Right lung (tissue), 5 donors: ENCODE data around the gene ANAPC16. TPM values are rescaled to one million over a fixed set of nuclear protein-coding genes. Genes with fewer than 3 reads are reported as not detected.
"Not testable (repeated sequence)": the region's sequence is repeated elsewhere in the genome, so short reads cannot be mapped to it uniquely, and the experiment has no call there.

Experiments
- DNase-seq, 2 donors: peaks; one replicate each; pipeline ENCODE4 v3.0.0-alpha.2; 2013
- polyA plus RNA-seq, 5 donors: library from polyadenylated mRNA; unstranded; fragments of 120-200 nt; gene quantifications; one replicate each; pipeline versions ENCODE4 v1.2.1 to v1.2.3, GENCODE V29; 2013; ENCODE audit warnings: inconsistent platforms in 1 of 5, low replicate concordance in 1 of 5; ENCODE audit not compliant: insufficient read length in 5 of 5, insufficient read depth in 1 of 5

ANAPC16 gene
- polyA plus RNA-seq, 5 donors, result 151 to 169 (median 155) TPM

DNA sequence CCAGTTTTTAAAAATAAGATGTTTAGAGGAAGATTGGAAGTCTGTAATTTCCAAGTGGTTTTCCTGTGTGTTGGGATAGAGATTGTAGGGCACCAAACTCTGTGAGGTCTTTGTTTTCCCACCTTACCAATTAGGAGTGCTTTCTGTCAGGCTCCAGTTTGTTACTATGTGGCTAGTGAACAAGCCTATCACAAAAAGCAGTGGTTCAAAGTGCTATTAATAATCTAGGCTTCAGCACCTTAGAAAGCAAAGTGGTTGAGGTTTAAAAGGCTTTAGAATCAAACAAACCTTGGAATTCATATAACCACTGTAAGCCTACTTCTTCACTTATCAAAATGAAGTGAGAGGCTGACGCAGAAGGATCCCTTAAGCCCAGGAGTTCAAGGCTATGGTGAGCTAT lies 11.1 kb upstream of the ANAPC16 start:
- DNase-seq, result no peak

DNA sequence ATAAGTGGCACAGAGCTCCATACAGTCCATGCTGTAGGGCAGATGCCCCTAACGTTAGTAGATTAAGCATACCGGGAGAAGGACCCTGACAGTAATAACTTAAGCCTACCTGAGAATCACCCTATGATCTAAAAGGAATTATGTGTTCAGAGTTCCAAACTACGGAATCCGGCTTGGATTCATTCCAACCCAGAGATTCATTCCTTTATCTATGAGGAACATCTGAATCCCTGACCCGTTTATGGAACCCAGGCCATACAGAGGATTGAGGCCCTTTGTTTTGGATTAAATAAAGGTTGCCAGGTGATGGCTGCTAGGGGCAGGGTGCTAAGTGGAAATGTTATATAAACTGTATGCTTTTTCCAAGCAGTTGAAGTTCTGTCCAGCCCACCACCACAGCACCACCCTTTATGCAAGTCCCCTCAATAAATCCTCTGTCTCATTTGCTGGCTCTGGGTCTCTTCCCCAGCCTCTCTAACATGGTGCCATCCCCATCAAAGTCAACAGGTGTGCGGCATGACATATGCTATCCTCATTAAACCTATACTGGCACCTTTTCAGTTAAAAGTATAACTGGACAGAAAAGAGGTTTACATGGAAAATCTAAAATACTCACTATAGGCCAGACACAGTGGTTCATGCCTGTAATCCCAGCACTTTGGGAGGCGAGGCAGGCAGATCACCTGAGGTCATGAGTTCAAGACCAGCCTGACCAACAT lies 9.1 kb upstream of the ANAPC16 start:
- DNase-seq, result no peak

DNA sequence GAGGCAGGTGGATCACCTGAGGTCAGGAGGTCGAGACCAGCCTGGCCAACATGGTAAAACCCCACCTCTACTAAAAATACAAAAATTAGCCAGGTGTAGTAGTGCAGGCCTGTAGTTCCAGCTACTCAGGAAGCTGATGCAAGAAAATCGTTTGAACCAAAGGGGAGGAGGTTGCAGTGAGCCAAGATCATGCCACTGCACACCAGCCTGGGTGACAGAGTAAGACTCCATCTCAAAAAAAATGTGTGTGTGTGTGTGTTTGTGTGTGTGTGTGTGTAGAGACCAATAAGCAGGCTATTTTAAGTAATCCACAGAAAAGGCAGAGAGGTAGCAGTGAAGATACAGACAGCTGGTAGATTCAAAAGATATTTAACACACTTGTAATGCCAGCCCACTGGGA lies 7.3 kb upstream of the ANAPC16 start:
- not testable (repeated sequence) for DNase-seq

DNA sequence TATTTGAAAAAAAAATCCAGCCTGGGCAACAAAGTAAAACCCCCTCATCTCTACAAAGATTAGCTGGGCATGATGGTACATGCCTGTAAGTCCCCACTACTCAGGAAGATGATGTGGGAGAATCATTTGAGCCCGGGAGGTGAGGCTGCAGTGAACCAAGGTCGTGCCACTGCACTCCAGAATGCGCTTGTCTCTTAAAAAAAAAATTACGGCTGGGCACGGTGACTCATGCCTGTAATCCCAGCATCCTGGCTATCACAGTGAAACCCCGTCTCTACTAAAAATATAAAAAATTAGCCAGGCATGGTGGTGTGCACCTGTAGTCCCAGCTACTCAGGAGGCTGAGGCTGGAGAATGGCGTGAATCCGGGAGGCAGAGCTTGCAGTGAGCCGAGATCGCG lies 4.4 kb upstream of the ANAPC16 start:
- DNase-seq, result not testable (repeated sequence)

DNA sequence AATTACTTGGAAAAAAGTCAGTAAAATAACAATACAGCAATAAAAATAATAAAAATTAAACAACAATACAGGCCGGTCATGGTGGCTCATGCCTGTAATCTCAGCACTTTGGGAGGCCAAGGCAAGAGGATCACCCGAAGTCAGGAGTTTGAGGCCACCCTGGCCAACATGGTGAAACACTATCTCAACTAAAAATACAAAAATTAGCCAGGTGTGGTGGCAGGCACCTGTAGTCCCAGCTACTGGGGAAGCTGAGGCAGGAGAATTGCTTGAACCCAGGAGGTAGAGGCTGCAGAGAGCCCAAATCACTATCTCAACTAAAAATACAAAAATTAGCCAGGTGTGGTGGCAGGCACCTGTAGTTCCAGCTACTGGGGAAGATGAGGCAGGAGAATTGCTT lies 4.0 kb upstream of the ANAPC16 start:
- DNase-seq, result not testable (repeated sequence)

DNA sequence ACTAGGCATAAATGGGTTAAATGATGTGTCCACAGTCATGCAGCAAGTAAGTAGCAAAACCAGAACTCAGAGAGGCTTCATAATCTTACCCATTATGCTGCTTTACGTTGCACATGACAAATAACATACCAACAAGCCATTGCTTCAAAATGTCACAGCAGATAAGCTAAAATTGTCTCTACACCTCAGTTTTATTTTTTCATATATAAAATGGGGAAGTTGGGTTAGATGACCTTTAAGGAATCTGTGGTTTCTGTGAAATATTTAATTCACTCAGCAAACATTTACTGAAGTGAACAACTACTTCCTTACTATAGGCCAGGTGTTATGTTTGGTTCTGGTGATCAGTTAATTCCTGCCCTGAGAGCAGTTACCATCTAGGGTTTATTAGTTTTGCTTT lies 2.5 kb downstream of the ANAPC16 start:
- DNase-seq, result no peak

DNA sequence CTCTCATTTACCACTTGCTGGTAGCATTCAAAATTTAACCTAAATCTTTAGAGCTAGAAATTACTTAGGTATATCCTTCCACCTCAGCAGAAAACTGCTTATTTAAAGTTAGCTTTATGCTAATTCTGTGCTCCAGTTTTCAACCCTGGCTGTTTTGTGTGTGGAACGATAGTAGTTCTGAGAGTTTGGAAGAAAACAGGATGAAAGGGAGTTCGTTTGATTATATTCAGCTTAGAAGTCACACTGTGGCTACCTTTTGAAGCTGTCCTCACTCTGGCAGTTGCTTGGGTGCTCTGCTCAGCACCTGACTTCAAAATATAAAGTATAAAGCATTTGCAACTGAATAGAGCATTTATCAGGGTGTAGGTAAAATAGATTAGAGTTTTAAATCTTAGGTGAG lies 2.9 kb downstream of the ANAPC16 start:
- DNase-seq, result no peak

DNA sequence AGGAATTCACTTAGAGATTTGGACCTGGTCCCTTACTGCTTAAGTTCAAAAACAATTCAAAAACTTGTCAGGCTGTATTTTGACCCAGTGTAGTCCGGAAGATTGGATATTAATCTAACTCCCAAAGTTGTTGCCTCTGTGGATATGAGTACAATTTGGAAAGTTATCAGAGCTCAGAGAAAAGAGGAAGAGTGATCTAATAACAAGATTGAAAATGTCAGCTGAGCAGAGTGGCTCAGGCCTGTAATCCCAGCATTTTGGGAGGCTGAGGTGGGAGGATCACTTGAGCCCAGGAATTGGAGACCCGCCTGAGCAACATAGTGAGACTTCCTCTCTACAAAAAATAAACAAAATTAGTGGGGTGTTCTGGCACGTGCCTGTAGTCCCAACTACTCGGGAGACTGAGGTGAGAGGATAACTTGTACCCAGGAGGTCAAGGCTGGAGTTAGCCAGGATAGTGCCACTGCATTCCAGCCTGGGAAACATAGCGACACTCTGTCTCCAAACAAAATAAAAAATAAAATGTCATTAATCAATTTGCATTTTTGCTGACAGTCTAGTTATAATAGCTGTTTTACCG lies 3.5 kb downstream of the ANAPC16 start:
- no peak for DNase-seq

DNA sequence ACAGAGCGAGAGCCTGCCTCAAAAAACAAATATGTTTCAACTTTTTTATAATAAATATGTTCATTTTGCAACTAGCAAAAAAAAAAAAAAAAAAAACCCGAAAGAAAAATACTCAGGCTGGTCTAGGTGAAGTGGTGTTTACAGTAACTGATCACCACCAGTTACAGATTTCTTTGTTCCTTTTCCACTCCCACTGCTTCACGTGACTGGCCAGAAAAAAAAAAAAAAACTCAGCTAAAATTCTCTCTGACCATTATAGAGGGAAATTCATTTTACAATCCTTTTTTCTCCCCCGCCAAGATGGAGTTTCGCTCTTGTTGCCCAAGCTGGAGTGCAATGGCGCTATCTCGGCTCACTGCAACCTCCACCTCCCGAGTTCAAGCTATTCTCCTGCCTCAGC lies 4.8 kb downstream of the ANAPC16 start:
- DNase-seq, result no peak

DNA sequence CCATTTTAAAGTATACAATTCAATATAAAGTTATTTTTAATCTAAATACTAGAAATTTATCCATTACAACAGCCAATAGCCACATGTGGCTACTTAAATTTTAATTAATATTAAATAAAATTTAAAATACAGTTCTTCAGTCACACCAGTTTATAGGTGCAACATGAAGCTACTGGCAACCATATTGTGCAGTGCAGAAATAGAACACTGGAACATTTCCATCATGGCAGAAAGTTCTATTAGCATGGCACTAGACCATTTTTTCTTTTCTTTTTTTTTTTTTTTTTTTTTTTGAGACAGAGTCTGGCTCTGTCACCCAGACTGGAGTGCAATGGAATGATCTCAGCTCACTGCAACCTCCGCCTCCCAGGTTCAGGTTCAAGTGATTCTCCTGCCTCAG lies 5.5 kb downstream of the ANAPC16 start:
- no peak for DNase-seq

DNA sequence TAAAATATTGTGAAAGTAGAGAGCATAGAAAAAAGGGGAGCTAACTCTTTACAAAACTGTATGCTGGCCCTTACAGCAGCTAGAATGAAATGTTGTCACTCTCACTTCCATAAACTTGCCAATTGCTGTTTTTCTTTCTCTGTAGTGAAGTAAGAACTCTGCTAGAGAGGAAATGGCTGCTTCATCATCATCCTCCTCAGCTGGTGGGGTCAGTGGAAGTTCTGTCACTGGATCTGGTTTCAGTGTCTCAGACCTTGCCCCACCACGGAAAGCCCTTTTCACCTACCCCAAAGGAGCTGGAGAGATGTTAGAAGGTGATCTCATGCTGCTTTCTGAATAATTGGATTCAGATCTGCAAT lies 7.9 kb downstream of the ANAPC16 start:
- no peak for DNase-seq

DNA sequence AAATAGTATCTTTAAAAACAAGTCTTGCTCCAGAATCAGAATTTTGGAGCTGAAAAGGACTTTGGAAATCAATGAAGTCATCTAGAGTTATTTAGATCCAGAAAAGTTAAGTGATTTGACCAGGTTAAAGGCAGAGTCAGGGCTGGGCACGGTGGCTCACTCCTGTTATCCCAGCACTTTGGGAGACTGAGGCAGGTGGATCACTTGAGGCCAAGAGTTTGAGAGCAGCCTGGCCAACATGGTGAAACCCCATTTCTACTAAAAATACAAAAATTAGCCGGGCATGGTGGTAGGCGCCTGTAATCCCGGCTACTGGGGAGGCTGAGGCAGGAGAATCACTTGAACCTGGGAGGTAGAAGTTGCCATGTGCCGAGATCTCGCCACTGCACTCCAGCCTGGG lies 8.4 kb downstream of the ANAPC16 start:
- DNase-seq, result not testable (repeated sequence)

DNA sequence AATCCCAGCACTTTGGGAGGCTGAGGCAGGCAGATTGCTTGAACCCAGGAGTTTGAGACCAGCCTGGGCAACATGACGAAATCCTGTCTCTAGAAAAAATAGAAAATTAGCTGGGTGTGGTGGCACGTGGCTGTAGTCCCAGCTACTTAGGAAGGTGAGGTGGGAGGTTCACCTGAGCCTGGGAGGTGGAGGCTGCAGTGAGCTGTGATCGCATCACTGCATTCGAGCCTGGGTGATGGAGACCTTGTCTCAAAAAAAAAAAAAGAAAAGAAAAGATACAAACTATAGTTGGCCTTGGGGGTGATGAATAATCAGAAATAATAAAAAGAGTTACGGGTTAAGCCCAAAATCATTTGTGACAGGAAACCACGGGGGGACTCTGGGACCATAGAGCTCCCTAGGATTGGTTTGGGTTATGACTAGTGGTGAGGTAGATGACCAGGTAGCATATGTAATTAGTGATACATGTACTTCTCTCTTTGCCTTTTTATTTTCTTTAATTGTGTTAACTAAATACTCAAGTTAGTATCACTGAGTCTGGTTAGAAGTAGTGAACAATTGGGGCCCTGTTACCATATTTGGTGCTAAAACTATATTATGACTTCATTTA lies 10.7 kb downstream of the ANAPC16 start:
- DNase-seq, result no peak

DNA sequence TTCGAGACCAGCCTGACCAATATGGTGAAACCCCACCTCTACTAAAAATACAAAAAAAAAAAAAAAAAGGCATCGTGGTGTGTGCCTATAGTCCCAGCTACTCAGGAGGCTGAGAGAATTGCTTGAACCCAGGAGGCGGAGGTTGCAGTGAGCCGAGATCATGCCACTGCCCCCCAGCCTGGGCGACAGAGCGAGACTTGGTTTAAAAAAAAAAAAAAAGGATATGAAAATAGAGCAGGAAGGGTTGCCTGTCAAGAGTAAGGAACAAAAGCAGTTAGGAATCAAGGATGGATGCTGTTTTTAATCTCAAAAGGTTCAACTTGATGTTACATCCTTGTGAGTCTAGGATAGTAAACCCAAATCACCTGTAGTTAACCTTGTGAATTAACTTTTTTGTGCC lies 12.0 kb downstream of the ANAPC16 start:
- DNase-seq, result no peak

DNA sequence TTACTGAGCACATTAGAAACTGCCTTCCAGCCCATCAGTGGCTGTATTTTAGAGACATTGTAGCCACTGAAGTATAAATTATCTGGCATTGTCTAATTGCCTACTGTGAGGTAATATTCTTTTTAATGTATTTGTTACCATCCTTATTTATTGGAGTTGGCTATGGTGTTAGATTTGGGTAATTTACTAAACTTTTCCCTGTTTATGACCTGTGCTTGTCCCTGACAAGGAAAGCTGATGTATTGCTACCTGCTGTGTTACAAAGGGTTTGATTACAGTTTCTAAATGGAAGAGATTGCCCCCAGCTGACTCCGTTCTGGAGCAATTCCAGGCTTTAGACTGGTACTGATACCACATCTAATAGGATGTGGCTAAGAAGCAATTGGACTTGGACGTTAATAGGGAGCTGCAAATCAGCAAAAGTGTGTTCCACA lies 12.5 kb downstream of the ANAPC16 start:
- no peak for DNase-seq

DNA sequence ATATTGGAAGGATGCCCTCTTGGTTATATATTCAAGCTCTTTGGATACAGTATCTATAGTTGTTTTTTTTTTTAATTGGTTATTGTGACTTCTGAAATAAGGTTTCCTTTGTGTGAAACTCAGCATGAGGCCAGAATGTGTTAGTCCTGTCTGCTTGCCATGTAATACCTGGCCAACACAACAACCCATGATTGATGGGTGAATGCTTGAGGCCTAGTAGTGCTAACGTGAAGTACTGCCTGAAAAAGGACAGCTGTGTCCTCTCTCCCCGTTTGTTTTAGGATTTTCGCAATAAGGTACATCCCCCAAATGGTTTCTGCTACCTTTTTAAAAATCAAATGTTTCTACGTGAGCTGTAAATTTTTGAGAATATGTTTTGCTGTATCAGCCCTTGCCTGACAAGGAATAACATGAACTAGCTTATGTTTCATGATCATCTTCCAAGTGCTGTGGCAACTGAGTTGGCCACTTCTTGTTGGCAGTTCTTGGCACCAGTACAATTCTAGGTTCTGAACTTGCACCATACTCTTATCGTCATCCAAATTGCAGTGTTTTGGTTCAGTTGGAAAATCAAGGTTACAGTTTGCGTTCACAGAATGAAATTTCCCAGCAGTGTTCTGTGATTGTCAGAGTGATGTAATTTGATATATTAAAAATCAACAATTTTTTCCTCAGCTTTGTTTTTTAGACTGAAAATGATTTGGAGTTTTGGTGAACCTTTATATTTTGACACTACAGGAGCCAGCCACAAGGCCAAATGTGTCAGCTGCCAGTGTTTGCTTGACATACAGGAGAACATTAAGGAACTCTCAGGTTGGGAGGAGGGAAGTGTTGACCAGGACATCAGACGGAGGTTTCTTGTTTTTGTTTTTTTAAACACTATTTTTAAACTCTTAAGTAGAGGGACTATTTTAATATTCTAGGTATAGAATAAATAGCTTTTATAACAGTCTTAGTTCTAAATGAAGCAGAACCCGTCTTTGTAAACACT lies 13.7 kb downstream of the ANAPC16 start:
- no peak for DNase-seq

DNA sequence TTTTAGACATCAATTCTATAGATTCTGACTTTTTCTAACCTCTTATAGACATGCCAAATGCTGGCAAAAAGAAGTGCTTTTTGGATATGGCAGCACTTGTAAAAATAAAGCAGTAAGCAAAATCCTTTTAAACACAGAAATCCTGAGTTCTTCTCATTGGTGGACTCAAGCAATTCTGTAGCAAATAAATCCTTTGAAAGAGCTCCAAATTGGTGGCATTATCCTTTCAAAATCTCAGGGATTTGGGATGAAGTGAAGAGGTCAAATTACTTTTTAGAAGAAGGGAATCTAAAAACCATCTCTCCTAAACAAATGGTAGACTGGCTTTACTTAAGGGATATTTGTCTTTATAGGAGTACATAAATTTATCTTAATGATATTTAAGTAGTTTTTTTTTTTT lies 17.8 kb downstream of the ANAPC16 start:
- no peak for DNase-seq

DNA sequence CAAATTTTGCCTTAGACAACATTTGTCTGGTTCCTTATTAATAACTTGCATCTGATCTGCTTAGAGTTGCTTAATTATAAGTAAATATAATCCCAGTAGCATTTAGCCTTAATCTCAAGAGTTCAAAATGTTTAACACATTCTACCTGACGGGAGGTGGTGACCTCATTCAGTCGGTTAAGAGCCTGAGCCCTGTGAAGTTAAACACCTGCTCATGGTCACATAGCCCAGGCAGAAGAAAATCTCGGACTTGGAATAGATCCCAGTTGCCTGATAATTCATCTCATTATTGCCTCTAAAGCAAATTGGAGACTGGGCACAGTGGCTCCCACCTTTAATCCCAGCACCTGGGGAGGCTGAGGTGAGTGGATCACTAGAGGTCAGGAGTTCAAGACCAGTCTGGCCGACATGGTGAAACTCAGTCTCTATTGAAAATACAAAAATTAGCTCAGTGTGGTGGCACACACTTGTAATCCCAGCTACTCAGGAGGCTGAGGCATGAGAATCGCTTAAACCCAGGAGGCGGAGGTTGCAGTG lies 18.8 kb downstream of the ANAPC16 start:
- no peak for DNase-seq

DNA sequence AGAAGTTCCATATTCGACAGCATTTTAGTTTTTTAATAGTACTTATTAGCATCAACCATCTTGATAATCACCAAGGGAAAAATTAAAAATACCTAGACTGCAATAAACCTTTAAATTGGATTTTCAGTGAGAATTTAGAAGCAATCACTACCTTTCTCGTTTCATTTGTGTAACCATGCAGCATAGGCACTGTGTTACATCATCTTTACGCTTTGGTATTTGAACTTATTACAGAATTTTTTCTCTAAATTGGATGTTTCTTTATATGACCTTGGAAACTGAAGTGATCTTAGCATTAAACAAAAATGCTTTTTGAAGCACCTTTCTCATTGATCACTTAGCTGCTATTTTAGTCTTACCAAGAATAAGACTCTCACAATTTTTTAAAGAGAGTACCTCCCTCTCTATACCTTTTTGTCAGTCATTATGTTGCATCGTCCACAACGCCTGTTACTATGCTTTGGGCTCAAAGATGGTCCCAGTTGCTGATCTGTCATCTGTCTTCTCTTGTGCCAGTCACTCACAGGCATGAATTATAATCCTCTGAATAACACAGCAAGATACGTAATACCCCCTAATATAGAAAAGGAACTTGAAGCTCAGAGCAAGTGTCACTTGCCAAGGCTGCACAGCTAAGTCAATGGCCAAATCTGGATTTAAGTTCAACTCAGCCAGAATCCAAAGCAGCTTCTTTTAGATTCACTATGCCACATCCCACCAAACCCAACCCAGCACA lies 19.9 kb downstream of the ANAPC16 start:
- no peak for DNase-seq

DNA sequence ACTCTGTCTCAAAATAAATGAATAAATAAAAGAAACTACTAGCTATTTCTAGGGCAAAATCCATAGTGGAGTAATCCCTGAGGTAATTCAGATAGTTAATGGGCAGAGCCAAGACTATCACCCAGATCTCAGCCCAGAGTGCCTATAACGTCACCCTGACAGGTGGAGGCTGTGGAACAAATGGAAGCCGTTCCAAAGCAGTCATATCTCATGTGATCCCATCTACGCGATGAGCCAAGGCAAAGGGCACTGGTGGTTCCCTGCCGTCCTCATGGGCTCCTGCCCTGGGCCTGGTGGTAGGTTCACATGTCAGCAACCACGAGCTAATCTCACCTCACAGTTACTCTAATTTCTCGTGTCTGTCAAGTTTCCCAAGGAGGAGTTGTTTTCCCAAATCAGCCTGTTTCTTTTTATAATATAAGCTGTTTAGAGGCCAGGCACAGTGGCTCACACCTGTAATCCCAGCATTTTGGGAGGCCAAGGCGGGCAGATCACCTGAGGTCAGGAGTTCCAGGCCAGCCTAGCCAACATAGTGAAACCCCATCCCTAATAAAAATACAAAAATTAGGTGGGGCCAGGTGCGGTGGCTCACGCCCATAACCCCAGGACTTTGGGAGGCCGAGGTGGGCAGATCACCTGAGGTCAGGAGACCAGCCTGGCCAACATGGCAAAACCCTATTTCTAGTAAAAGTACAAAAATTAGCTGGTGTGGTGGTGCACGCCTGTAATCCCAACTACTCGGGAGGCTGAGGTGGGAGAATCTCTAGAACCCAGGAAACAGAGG lies 22.8 kb downstream of the ANAPC16 start:
- DNase-seq, result no peak
